WTC11 (cell line): ENCODE results near the gene ARMC7. TPM values are rescaled to one million over a fixed set of nuclear protein-coding genes. Genes with fewer than 3 reads are reported as not detected.

Experiments
- ATAC-seq: fragments of 200-7000 bp; cut with Tn5 transposase; 2 replicates; pipeline ENCODE4 v1.10.0; 2021; ENCODE audit warnings: mild to moderate bottlenecking, moderate library complexity
- CTCF ChIA-PET: fragments of 300-600 bp; sonication (Branson Sonifier 250); formaldehyde crosslinking; loops from one replicate; lab custom pipeline; 2021; ENCODE audit warnings: antibody characterized with exemption; lab: Charles Lee
- POLR2A ChIA-PET: fragments of 350-600 bp; sonication (Branson Sonifier 250); formaldehyde crosslinking; loops from one replicate; lab custom pipeline; 2021; ENCODE audit warnings: antibody characterized with exemption; lab: Charles Lee
- DNase-seq: peaks from one replicate; pipeline ENCODE4 v3.0.0; 2021; ENCODE audit warnings: low spot score
- H3K27ac Mint-ChIP-seq: 2 replicates; pipeline ENCODE4 v1.8.0; 2021; ENCODE audit warnings: mixed read lengths
- H3K27me3 Mint-ChIP-seq: 2 replicates; pipeline ENCODE4 v1.8.0; 2021; ENCODE audit warnings: low read depth, mild to moderate bottlenecking, moderate library complexity, mixed read lengths
- H3K36me3 Mint-ChIP-seq: 2 replicates; pipeline ENCODE4 v1.8.0; 2021; ENCODE audit warnings: mixed read lengths
- H3K4me1 Mint-ChIP-seq: 2 replicates; pipeline ENCODE4 v1.8.0; 2022; ENCODE audit warnings: mixed read lengths
- H3K4me3 Mint-ChIP-seq: 2 replicates; pipeline ENCODE4 v1.8.0; 2021; ENCODE audit warnings: mild to moderate bottlenecking, moderate library complexity, mixed read lengths
- H3K9me3 Mint-ChIP-seq: 2 replicates; pipeline ENCODE4 v1.8.0; 2021; ENCODE audit warnings: mixed read lengths
- AFF4 ChIP-seq: sonication (generic); formaldehyde crosslinking; IDR thresholded peaks from 2 replicates; pipeline ENCODE4 v1.8.1; 2023; ENCODE audit warnings: mild to moderate bottlenecking, missing genetic modification reagents, borderline replicate concordance
- E2F1 ChIP-seq: sonication (generic); formaldehyde crosslinking; IDR thresholded peaks from 2 replicates; pipeline ENCODE4 v1.8.0; 2022; ENCODE audit warnings: mild to moderate bottlenecking, missing genetic modification reagents
- EMX1 ChIP-seq: fragments of 250-450 bp; sonication (Bioruptor Pico); IDR thresholded peaks from 2 replicates; pipeline ENCODE4 v1.8.0; 2021; ENCODE audit warnings: mild to moderate bottlenecking
- FOXK1 ChIP-seq: sonication (generic); formaldehyde crosslinking; IDR thresholded peaks from 2 replicates; pipeline ENCODE4 v1.8.0; 2022; ENCODE audit warnings: mild to moderate bottlenecking, moderate library complexity, missing genetic modification reagents
- FOXP1 ChIP-seq: sonication (generic); formaldehyde crosslinking; IDR thresholded peaks from 2 replicates; pipeline ENCODE4 v1.8.0; 2022; ENCODE audit warnings: missing genetic modification reagents, mild to moderate bottlenecking, moderate library complexity, borderline replicate concordance
- GRHL2 ChIP-seq: fragments of 250-450 bp; sonication (Bioruptor Pico); IDR thresholded peaks from 2 replicates; pipeline ENCODE4 v1.8.0; 2022; ENCODE audit warnings: mild to moderate bottlenecking, moderate library complexity; ENCODE audit not compliant: insufficient replicate concordance, severe bottlenecking
- JAZF1 ChIP-seq: fragments of 250-450 bp; sonication (Bioruptor Pico); IDR thresholded peaks from 2 replicates; pipeline ENCODE4 v1.9.0; 2021; ENCODE audit warnings: moderate library complexity, mild to moderate bottlenecking, inconsistent platforms
- KAT7 ChIP-seq: sonication (generic); formaldehyde crosslinking; IDR thresholded peaks from 2 replicates; pipeline ENCODE4 v1.8.1; 2023; ENCODE audit warnings: missing genetic modification reagents, mild to moderate bottlenecking, borderline replicate concordance
- MXD4 ChIP-seq: fragments of 250-450 bp; sonication (Bioruptor Pico); IDR thresholded peaks from 2 replicates; pipeline ENCODE4 v1.8.0; 2021; ENCODE audit warnings: mild to moderate bottlenecking, moderate library complexity, borderline replicate concordance
- PREB ChIP-seq: sonication (generic); formaldehyde crosslinking; IDR thresholded peaks from 2 replicates; pipeline ENCODE4 v1.8.1; 2022; ENCODE audit warnings: mild to moderate bottlenecking, missing genetic modification reagents, moderate library complexity, borderline replicate concordance
- PRRX2 ChIP-seq: fragments of 250-450 bp; sonication (Bioruptor Pico); IDR thresholded peaks from 2 replicates; pipeline ENCODE4 v1.8.0; 2021; ENCODE audit warnings: mild to moderate bottlenecking
- TEAD4 ChIP-seq: sonication (generic); formaldehyde crosslinking; IDR thresholded peaks from 2 replicates; pipeline ENCODE4 v1.8.0; 2022; ENCODE audit warnings: mild to moderate bottlenecking, missing genetic modification reagents
- USF2 ChIP-seq: sonication (generic); formaldehyde crosslinking; IDR thresholded peaks from 2 replicates; pipeline ENCODE4 v1.8.1; 2023; ENCODE audit warnings: mild to moderate bottlenecking, missing genetic modification reagents, moderate library complexity
- ZMAT4 ChIP-seq: fragments of 250-450 bp; sonication (Bioruptor Pico); IDR thresholded peaks from 2 replicates; pipeline ENCODE4 v1.9.0; 2021; ENCODE audit warnings: mild to moderate bottlenecking
- ZNF138 ChIP-seq: sonication (generic); formaldehyde crosslinking; conservative IDR thresholded peaks from 2 replicates; pipeline ENCODE4 v1.8.1; 2022; ENCODE audit warnings: mild to moderate bottlenecking, moderate library complexity, missing genetic modification reagents
- ZNF263 ChIP-seq: sonication (generic); formaldehyde crosslinking; IDR thresholded peaks from 2 replicates; pipeline ENCODE4 v1.8.1; 2022; ENCODE audit warnings: low read depth, mild to moderate bottlenecking, moderate library complexity, missing genetic modification reagents
- ZNF416 ChIP-seq: fragments of 250-450 bp; sonication (Bioruptor Pico); IDR thresholded peaks from 2 replicates; pipeline ENCODE4 v1.9.0; 2021; ENCODE audit warnings: mild to moderate bottlenecking, inconsistent platforms
- total RNA-seq: library from RNA; stranded (reverse); gene quantifications from 3 replicates; pipeline ENCODE4 v1.2.3, GENCODE V29; 2021
- TF ChIP-seq, protein P1 (sequence below): sonication (generic); formaldehyde crosslinking; IDR thresholded peaks from 2 replicates; pipeline ENCODE4 v1.8.1; 2023; ENCODE audit warnings: mild to moderate bottlenecking, missing genetic modification reagents
- TF ChIP-seq, protein P2 (sequence below): sonication (generic); formaldehyde crosslinking; IDR thresholded peaks from 2 replicates; pipeline ENCODE4 v1.8.1; 2022; ENCODE audit warnings: low read depth, missing genetic modification reagents, borderline replicate concordance
- TF ChIP-seq, protein P3 (sequence below): sonication (generic); formaldehyde crosslinking; IDR thresholded peaks from 2 replicates; pipeline ENCODE4 v1.8.0; 2022; ENCODE audit warnings: missing genetic modification reagents

Gene ARMC7
- total RNA-seq, 1 experiment from 2014 or later, result 13.2 TPM

- H3K36me3 Mint-ChIP-seq, result peaks cover 63% of the 10 kb centered on the region
- ChIA-PET POLR2A (interaction anchor here (1.3 kb wide), 1 partner anchor 48 kb away, joined by 3 read pairs; the partner anchor contains the start of gene MRPL58), CTCF (interaction anchor here (1.0 to 3.1 kb wide), 9 partner anchors 9 to 53 kb away, joined by 3 to 13 read pairs (median 9); partner anchors contain the start of gene ARMC7)
Measured at GRCh38 chr17:75061055-75061438, 48.7 kb upstream of the ARMC7 start.

More at GRCh38 chr17:75061055-75061438, 48.7 kb upstream of the ARMC7 start:
- Mint-ChIP-seq H3K4me1 (no peaks in the 10 kb centered on the region), H3K27ac (no peak overlapping the region)
- ATAC-seq, result no peak
- TF ChIP-seq USF2 (CRISPR knock-in tag) (no peak), KAT7 (no peak), PREB (no peak), FOXK1 (CRISPR knock-in tag) (no peak), ZNF416 (CRISPR knock-in tag) (no peak), GRHL2 (CRISPR knock-in tag) (no peak), JAZF1 (CRISPR knock-in tag) (no peak), FOXP1 (CRISPR knock-in tag) (no peak), E2F1 (CRISPR knock-in tag) (no peak), TEAD4 (no peak), ZMAT4 (no peak), MXD4 (CRISPR knock-in tag) (no peak), AFF4 (CRISPR knock-in tag) (no peak), ZNF263 (no peak), EMX1 (no peak), PRRX2 (CRISPR knock-in tag) (no peak), ZNF138 (no peak)
- TF ChIP-seq, protein P1, sequence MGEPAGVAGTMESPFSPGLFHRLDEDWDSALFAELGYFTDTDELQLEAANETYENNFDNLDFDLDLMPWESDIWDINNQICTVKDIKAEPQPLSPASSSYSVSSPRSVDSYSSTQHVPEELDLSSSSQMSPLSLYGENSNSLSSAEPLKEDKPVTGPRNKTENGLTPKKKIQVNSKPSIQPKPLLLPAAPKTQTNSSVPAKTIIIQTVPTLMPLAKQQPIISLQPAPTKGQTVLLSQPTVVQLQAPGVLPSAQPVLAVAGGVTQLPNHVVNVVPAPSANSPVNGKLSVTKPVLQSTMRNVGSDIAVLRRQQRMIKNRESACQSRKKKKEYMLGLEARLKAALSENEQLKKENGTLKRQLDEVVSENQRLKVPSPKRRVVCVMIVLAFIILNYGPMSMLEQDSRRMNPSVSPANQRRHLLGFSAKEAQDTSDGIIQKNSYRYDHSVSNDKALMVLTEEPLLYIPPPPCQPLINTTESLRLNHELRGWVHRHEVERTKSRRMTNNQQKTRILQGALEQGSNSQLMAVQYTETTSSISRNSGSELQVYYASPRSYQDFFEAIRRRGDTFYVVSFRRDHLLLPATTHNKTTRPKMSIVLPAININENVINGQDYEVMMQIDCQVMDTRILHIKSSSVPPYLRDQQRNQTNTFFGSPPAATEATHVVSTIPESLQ, result no peak
- TF ChIP-seq, protein P2, sequence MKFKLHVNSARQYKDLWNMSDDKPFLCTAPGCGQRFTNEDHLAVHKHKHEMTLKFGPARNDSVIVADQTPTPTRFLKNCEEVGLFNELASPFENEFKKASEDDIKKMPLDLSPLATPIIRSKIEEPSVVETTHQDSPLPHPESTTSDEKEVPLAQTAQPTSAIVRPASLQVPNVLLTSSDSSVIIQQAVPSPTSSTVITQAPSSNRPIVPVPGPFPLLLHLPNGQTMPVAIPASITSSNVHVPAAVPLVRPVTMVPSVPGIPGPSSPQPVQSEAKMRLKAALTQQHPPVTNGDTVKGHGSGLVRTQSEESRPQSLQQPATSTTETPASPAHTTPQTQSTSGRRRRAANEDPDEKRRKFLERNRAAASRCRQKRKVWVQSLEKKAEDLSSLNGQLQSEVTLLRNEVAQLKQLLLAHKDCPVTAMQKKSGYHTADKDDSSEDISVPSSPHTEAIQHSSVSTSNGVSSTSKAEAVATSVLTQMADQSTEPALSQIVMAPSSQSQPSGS (CRISPR knock-in tag), result no peak
- TF ChIP-seq, protein P3, sequence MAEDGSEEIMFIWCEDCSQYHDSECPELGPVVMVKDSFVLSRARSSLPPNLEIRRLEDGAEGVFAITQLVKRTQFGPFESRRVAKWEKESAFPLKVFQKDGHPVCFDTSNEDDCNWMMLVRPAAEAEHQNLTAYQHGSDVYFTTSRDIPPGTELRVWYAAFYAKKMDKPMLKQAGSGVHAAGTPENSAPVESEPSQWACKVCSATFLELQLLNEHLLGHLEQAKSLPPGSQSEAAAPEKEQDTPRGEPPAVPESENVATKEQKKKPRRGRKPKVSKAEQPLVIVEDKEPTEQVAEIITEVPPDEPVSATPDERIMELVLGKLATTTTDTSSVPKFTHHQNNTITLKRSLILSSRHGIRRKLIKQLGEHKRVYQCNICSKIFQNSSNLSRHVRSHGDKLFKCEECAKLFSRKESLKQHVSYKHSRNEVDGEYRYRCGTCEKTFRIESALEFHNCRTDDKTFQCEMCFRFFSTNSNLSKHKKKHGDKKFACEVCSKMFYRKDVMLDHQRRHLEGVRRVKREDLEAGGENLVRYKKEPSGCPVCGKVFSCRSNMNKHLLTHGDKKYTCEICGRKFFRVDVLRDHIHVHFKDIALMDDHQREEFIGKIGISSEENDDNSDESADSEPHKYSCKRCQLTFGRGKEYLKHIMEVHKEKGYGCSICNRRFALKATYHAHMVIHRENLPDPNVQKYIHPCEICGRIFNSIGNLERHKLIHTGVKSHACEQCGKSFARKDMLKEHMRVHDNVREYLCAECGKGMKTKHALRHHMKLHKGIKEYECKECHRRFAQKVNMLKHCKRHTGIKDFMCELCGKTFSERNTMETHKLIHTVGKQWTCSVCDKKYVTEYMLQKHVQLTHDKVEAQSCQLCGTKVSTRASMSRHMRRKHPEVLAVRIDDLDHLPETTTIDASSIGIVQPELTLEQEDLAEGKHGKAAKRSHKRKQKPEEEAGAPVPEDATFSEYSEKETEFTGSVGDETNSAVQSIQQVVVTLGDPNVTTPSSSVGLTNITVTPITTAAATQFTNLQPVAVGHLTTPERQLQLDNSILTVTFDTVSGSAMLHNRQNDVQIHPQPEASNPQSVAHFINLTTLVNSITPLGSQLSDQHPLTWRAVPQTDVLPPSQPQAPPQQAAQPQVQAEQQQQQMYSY (CRISPR knock-in tag), result no peak
- TF ChIP-seq, all 79 proteins: peak for 0
- Mint-ChIP-seq H3K27me3 (no peaks in the 10 kb centered on the region), H3K4me3 (no peak overlapping the region), H3K9me3 (no peaks in the 10 kb centered on the region)
- DNase-seq, result no peak
